OCI-LY7 (cell line): ENCODE measurements around the gene XRCC3. TPM values are rescaled to one million over a fixed set of nuclear protein-coding genes. Genes with fewer than 3 reads are reported as not detected.

Source experiments
- BruUV-seq: library from RNA; stranded (reverse); fragments of 400-500 nt; replicated peaks from 2 replicates; lab custom pipeline; 2021; lab: Mats Ljungman, UMichigan
- CTCF ChIA-PET: fragments of 300-600 bp; sonication (Branson Sonifier 250); formaldehyde crosslinking; loops from one replicate; lab custom pipeline; 2022; ENCODE audit warnings: antibody characterized with exemption; ENCODE audit not compliant: unreplicated experiment; lab: Charles Lee
- POLR2A ChIA-PET: fragments of 300-600 bp; sonication (Branson Sonifier 250); formaldehyde crosslinking; loops from one replicate; lab custom pipeline; 2022; ENCODE audit warnings: antibody characterized with exemption; lab: Charles Lee
- DNase-seq: peaks from one replicate; pipeline ENCODE4 v3.0.0-alpha.2; 2015; ENCODE audit warnings: low spot score
- H2AFZ ChIP-seq: fragments of 200-600 bp; sonication (generic), shearing (Covaris generic); 2 replicates; pipeline ENCODE4 v1.6.1; 2014; ENCODE audit warnings: mild to moderate bottlenecking, antibody characterized with exemption, low read length, moderate library complexity
- H3K27ac ChIP-seq: fragments of 200-600 bp; sonication (generic); 2 replicates; pipeline ENCODE4 v1.5.1; 2014; ENCODE audit warnings: mixed run types, low read depth, mild to moderate bottlenecking, moderate library complexity, low read length, inconsistent platforms; ENCODE audit not compliant: poor library complexity, severe bottlenecking
- H3K36me3 ChIP-seq: fragments of 200-600 bp; sonication (generic); 2 replicates; pipeline ENCODE4 v1.6.1; 2014; ENCODE audit warnings: mild to moderate bottlenecking, antibody characterized with exemption, low read length, moderate library complexity, mixed read lengths; ENCODE audit not compliant: insufficient read depth
- H3K4me1 ChIP-seq: fragments of 200-600 bp; sonication (generic); 2 replicates; pipeline ENCODE4 v1.5.1; 2014; ENCODE audit warnings: mild to moderate bottlenecking, low read length; ENCODE audit not compliant: insufficient read depth, poor library complexity, severe bottlenecking
- H3K4me2 ChIP-seq: fragments of 200-600 bp; sonication (generic); 2 replicates; pipeline ENCODE4 v1.6.1; 2014; ENCODE audit warnings: mild to moderate bottlenecking, low read length
- H3K4me3 ChIP-seq: fragments of 200-600 bp; sonication (generic); 2 replicates; pipeline ENCODE4 v1.5.1; 2014; ENCODE audit warnings: mild to moderate bottlenecking, low read depth, low read length; ENCODE audit not compliant: poor library complexity, severe bottlenecking
- H3K79me2 ChIP-seq: fragments of 200-600 bp; sonication (generic); 2 replicates; pipeline ENCODE4 v1.6.1; 2016; ENCODE audit warnings: low read depth, mild to moderate bottlenecking, low read length, moderate library complexity, mixed read lengths; ENCODE audit not compliant: insufficient read depth
- H3K9me2 ChIP-seq: fragments of 200-600 bp; sonication (generic); 2 replicates; pipeline ENCODE4 v1.6.1; 2016; ENCODE audit warnings: mild to moderate bottlenecking, low read length, mixed read lengths; ENCODE audit not compliant: insufficient read depth
- H3K9me3 ChIP-seq: fragments of 200-600 bp; sonication (generic); 2 replicates; pipeline ENCODE4 v1.6.1; 2014; ENCODE audit warnings: mild to moderate bottlenecking, mixed run types, low read length, mixed read lengths
- H4K20me1 ChIP-seq: fragments of 200-600 bp; sonication (generic); 2 replicates; pipeline ENCODE4 v1.6.1; 2014; ENCODE audit warnings: mild to moderate bottlenecking, antibody characterized with exemption, low read length, moderate library complexity, mixed read lengths; ENCODE audit not compliant: insufficient read depth
- EZH2phosphoT487 ChIP-seq: fragments of 200-600 bp; sonication (generic); IDR thresholded peaks from 2 replicates; pipeline ENCODE4 v1.6.1; 2018; ENCODE audit warnings: low read depth, borderline replicate concordance, mild to moderate bottlenecking, mixed run types, antibody characterized with exemption, low read length, moderate library complexity, mixed read lengths
- intact Hi-C: fragments of 100-400 bp; cut with micrococcal nuclease; formaldehyde crosslinking; loops from one replicate; pipeline ENCODE4 v1.10.0; 2022; ENCODE audit not compliant: unreplicated experiment
- total RNA-seq, 2 experiments: library from RNA; depleted of rRNA in 1 of 2; stranded (reverse); fragments of >200 nt in 1 of 2; shearing (Covaris generic) in 1 of 2; gene quantifications; 2 replicates each; pipeline ENCODE4 v1.2.3, GENCODE V29; 2014 to 2022
- TF ChIP-seq, protein P1 (sequence below): fragments of 200-600 bp; sonication (generic); conservative IDR thresholded peaks from 2 replicates; pipeline ENCODE4 v1.5.1; 2014; ENCODE audit warnings: mild to moderate bottlenecking, antibody characterized with exemption, low read length, moderate library complexity, mixed read lengths

XRCC3 gene
- total RNA-seq, 2 experiments from 2014 or later, result 83.3 to 130 TPM

DNA sequence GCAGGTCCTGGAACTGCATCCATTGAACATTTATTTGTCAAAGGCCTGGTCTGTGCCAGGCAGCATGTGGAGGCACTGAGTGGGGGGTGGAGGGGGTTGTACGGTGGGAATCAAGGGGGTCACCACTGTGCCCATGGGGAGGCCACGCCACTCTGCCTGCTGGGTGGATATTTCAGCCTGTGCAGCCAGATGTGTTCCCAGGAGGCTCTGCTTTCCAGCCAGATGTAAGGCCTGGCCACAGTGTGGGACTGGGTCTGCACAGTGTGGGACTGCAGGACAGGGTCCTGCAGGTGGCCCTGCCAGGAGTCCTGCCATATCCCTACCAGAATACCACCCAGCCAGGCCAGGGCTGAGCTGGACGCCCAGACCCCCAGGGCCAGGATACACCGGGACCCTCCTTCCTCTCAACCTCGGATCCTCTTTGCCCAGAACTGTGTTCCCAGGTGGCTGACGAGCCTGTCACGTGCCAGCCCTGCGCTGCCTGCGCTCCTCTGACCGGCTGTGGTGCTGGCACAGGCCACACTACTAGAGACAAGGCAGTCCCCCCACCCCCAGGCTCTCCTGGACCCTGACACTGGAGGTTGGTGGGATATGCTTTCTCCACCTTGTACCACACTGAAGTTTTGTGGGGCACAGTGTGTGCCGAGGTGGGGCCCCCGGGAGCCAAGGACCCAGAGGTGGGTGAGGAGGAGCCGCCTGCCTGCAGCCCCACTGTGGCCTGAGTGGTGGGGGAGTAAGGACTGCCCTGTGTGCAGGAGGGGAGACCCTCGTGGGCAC, 17.5 kb downstream of the XRCC3 start:
- H2AFZ ChIP-seq, result no peak overlapping the region
- TF ChIP-seq, protein P1, sequence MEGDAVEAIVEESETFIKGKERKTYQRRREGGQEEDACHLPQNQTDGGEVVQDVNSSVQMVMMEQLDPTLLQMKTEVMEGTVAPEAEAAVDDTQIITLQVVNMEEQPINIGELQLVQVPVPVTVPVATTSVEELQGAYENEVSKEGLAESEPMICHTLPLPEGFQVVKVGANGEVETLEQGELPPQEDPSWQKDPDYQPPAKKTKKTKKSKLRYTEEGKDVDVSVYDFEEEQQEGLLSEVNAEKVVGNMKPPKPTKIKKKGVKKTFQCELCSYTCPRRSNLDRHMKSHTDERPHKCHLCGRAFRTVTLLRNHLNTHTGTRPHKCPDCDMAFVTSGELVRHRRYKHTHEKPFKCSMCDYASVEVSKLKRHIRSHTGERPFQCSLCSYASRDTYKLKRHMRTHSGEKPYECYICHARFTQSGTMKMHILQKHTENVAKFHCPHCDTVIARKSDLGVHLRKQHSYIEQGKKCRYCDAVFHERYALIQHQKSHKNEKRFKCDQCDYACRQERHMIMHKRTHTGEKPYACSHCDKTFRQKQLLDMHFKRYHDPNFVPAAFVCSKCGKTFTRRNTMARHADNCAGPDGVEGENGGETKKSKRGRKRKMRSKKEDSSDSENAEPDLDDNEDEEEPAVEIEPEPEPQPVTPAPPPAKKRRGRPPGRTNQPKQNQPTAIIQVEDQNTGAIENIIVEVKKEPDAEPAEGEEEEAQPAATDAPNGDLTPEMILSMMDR, result no peak
- no peak for TF ChIP-seq EZH2phosphoT487
- H3K4me1 ChIP-seq, result peaks cover 97% of the 10 kb centered on the region
- H3K4me2 ChIP-seq, result peak overlapping the region; percentile 66
- POLR2A ChIA-PET, result interaction anchor here (0.6 to 1.8 kb wide), 3 partner anchors 14 to 71 kb away, joined by 3 to 8 read pairs (median 4); partner anchors contain the start of genes XRCC3 and ZFYVE21
- peak overlapping the region; percentile 76 for H3K27ac ChIP-seq
- H3K9me2 ChIP-seq, result no peaks in the 10 kb centered on the region
- no peaks in the 10 kb centered on the region; the same call in 1 of the 2 replicates for H3K79me2 ChIP-seq
- CTCF ChIA-PET, result interaction anchor here (1.3 kb wide), 1 partner anchor 9 kb away, joined by 3 read pairs; no protein-coding TSS in a partner anchor
- peaks cover 88% of the 10 kb centered on the region for H3K36me3 ChIP-seq
- peak overlapping the region; percentile 8 for H3K4me3 ChIP-seq
- intact Hi-C loops, result loop anchor here (2.0 kb wide), 1 partner anchor 17 kb away; the partner anchor contains the start of genes XRCC3 and ZFYVE21
- no peaks in the 10 kb centered on the region for H4K20me1 ChIP-seq
- BruUV-seq, result no TSS peak
- no peaks in the 10 kb centered on the region for H3K9me3 ChIP-seq
- no peak for DNase-seq

DNA sequence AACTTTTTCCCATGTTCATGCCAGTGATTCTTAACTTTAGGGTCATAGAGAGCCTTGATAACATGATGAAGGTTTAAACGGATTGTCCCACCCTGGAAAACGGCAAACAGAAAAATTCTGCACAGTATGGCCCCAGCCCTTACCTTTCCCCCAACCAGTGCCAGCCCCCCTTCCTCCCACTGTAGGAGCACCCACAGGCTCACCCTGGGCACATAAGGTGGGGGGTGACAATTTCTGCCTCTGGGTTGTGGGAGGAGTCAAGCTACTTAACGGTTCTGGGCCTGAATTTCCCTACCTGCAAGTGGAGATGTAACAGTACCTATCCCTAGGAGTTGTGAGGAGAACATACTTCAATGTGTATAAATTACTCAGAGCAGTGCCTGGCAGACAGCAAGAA, 18.0 kb downstream of the XRCC3 start:
- H3K4me3 ChIP-seq, result peak overlapping the region; percentile 9
- no peaks in the 10 kb centered on the region for H3K9me2 ChIP-seq
- H2AFZ ChIP-seq, result no peak overlapping the region
- peak overlapping the region; percentile 76 for H3K27ac ChIP-seq
- TF ChIP-seq, protein P1, result no peak
- TF ChIP-seq EZH2phosphoT487, result no peak
- peaks cover 97% of the 10 kb centered on the region for H3K4me1 ChIP-seq
- H3K36me3 ChIP-seq, result peaks cover 88% of the 10 kb centered on the region
- H3K4me2 ChIP-seq, result peak overlapping the region; percentile 66
- CTCF ChIA-PET, result no interaction called here
- no peaks in the 10 kb centered on the region for H3K9me3 ChIP-seq
- no peaks in the 10 kb centered on the region; the same call in 1 of the 2 replicates for H3K79me2 ChIP-seq
- H4K20me1 ChIP-seq, result no peaks in the 10 kb centered on the region
- no TSS peak for BruUV-seq
- intact Hi-C loops, result no loop called here
- POLR2A ChIA-PET, result interaction anchor here (0.6 to 1.1 kb wide), 2 partner anchors 17 to 103 kb away, joined by 3 read pairs; no protein-coding TSS in a partner anchor
- no peak for DNase-seq
